Astrocyte (in vitro differentiated cells and primary cell): Measurements from ENCODE around the gene PRKCE. TPM values are rescaled to one million over a fixed set of nuclear protein-coding genes. Genes with fewer than 3 reads are reported as not detected.

Source experiments
- DNase-seq: peaks from one replicate; pipeline ENCODE4 v3.0.0-alpha.2; 2010; ENCODE audit warnings: low read depth
- FAIRE-seq: peaks from 2 replicates; lab custom pipeline; 2011; peaks lifted over from hg19 to GRCh38; lab: Jason Lieb, UNC
- H2AFZ ChIP-seq: 2 replicates; pipeline ENCODE4 v1.6.0; 2012; ENCODE audit warnings: low read depth, low read length, inconsistent platforms
- H3K27ac ChIP-seq: 2 replicates; pipeline ENCODE4 v1.5.1; 2011; ENCODE audit warnings: low read depth, low read length, inconsistent platforms
- H3K27me3 ChIP-seq: 2 replicates; pipeline ENCODE4 v1.6.0; 2011; ENCODE audit warnings: low read length, inconsistent platforms; ENCODE audit not compliant: insufficient read depth
- H3K36me3 ChIP-seq: 2 replicates; pipeline ENCODE4 v1.5.1; 2011; ENCODE audit warnings: low read length, inconsistent platforms; ENCODE audit not compliant: insufficient read depth
- H3K4me1 ChIP-seq: 2 replicates; pipeline ENCODE4 v1.5.1; 2011; ENCODE audit warnings: low read length, inconsistent platforms; ENCODE audit not compliant: insufficient read depth
- H3K4me2 ChIP-seq: 2 replicates; pipeline ENCODE4 v1.6.0; 2012; ENCODE audit warnings: low read length, inconsistent platforms
- H3K4me3 ChIP-seq: 2 replicates; pipeline ENCODE4 v1.5.1; 2011; ENCODE audit warnings: low read depth, mild to moderate bottlenecking, low read length, inconsistent platforms; ENCODE audit not compliant: insufficient read depth
- H3K79me2 ChIP-seq: 2 replicates; pipeline ENCODE4 v1.6.0; 2012; ENCODE audit warnings: mild to moderate bottlenecking, low read length, inconsistent platforms; ENCODE audit not compliant: insufficient read depth
- H3K9ac ChIP-seq: 2 replicates; pipeline ENCODE4 v1.6.0; 2012; ENCODE audit warnings: mild to moderate bottlenecking, low read length, inconsistent platforms
- H3K9me3 ChIP-seq: 2 replicates; pipeline ENCODE4 v1.5.1; 2012; ENCODE audit warnings: low read depth, mild to moderate bottlenecking, low read length, inconsistent platforms; ENCODE audit not compliant: insufficient read depth
- H4K20me1 ChIP-seq: 2 replicates; pipeline ENCODE4 v1.6.0; 2012; ENCODE audit warnings: low read length, inconsistent platforms; ENCODE audit not compliant: insufficient read depth
- H3K27ac Mint-ChIP-seq: one replicate; pipeline ENCODE4 v1.8.0; 2021; ENCODE audit warnings: mild to moderate bottlenecking, mixed read lengths; ENCODE audit not compliant: unreplicated experiment
- H3K27me3 Mint-ChIP-seq: one replicate; pipeline ENCODE4 v1.8.0; 2021; ENCODE audit warnings: low read depth, mixed read lengths; ENCODE audit not compliant: unreplicated experiment
- H3K36me3 Mint-ChIP-seq: one replicate; pipeline ENCODE4 v1.8.0; 2021; ENCODE audit warnings: low read depth, mixed read lengths; ENCODE audit not compliant: unreplicated experiment
- H3K4me1 Mint-ChIP-seq: one replicate; pipeline ENCODE4 v1.8.0; 2021; ENCODE audit warnings: low read depth, mixed read lengths; ENCODE audit not compliant: unreplicated experiment
- H3K4me3 Mint-ChIP-seq: one replicate; pipeline ENCODE4 v1.8.0; 2021; ENCODE audit warnings: mild to moderate bottlenecking, moderate library complexity, mixed read lengths; ENCODE audit not compliant: unreplicated experiment
- H3K9me3 Mint-ChIP-seq: one replicate; pipeline ENCODE4 v1.8.0; 2021; ENCODE audit warnings: mild to moderate bottlenecking, mixed read lengths; ENCODE audit not compliant: unreplicated experiment
- EZH2 ChIP-seq: IDR thresholded peaks from 2 replicates; pipeline ENCODE4 v1.6.1; 2012; ENCODE audit warnings: mild to moderate bottlenecking, low read length, inconsistent platforms; ENCODE audit not compliant: insufficient read depth
- total RNA-seq: library from RNA; stranded (reverse); gene quantifications from 2 replicates; pipeline ENCODE4 v1.2.1, GENCODE V29; 2021
- TF ChIP-seq, protein P1 (sequence below): IDR thresholded peaks from 2 replicates; pipeline ENCODE4 v1.5.1; 2011; ENCODE audit warnings: low read depth, mild to moderate bottlenecking, inconsistent platforms, low read length, moderate library complexity; ENCODE audit not compliant: insufficient read depth

The PRKCE gene
- total RNA-seq, 1 donor from 2014 or later: 12.8 TPM

DNA sequence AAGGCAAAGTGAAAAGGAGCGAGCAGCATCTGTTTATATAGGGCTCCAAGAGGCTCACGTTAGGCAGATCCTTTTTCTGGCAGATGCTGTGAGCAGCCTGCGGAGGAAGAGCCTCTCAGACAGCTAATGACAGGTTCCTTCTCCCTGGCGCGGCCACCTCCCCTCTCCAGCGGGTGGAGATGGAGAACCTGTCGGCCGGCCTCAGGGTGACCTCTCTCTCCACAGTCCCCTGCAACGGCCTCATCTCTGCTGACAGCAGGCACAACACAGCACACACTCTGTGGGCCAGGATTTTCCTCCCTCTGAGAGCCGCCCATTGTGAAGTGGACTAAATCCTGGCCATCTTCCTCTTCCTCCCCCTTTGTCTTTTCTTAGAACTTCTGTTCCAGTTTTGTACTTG lies 119.8 kb downstream of the PRKCE start:
- Histone ChIP-seq H3K4me1 (peaks cover 6% of the 10 kb centered on the region), H3K36me3 (no peaks in the 10 kb centered on the region), H3K4me2 (peak overlapping the region; percentile 71), H3K79me2 (peaks cover 3% of the 10 kb centered on the region), H3K9me3 (no peaks in the 10 kb centered on the region), H2AFZ (peak overlapping the region; percentile 33), H3K27me3 (no peaks in the 10 kb centered on the region), H3K4me3 (no peak overlapping the region), H4K20me1 (peaks cover 45% of the 10 kb centered on the region), H3K27ac (no peak overlapping the region), H3K9ac (no peak overlapping the region)
- DNase-seq (peak; percentile 18), FAIRE-seq (no peak)
- TF ChIP-seq, protein P1, sequence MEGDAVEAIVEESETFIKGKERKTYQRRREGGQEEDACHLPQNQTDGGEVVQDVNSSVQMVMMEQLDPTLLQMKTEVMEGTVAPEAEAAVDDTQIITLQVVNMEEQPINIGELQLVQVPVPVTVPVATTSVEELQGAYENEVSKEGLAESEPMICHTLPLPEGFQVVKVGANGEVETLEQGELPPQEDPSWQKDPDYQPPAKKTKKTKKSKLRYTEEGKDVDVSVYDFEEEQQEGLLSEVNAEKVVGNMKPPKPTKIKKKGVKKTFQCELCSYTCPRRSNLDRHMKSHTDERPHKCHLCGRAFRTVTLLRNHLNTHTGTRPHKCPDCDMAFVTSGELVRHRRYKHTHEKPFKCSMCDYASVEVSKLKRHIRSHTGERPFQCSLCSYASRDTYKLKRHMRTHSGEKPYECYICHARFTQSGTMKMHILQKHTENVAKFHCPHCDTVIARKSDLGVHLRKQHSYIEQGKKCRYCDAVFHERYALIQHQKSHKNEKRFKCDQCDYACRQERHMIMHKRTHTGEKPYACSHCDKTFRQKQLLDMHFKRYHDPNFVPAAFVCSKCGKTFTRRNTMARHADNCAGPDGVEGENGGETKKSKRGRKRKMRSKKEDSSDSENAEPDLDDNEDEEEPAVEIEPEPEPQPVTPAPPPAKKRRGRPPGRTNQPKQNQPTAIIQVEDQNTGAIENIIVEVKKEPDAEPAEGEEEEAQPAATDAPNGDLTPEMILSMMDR: no peak
- no peak for TF ChIP-seq EZH2
- H3K27ac Mint-ChIP-seq: no peak overlapping the region
- H3K9me3 Mint-ChIP-seq: peaks cover 5% of the 10 kb centered on the region
- H3K4me3 Mint-ChIP-seq: no peak overlapping the region
- no peaks in the 10 kb centered on the region for H3K36me3 Mint-ChIP-seq
- peaks cover 7% of the 10 kb centered on the region for H3K4me1 Mint-ChIP-seq
- H3K27me3 Mint-ChIP-seq: peaks cover 19% of the 10 kb centered on the region

DNA sequence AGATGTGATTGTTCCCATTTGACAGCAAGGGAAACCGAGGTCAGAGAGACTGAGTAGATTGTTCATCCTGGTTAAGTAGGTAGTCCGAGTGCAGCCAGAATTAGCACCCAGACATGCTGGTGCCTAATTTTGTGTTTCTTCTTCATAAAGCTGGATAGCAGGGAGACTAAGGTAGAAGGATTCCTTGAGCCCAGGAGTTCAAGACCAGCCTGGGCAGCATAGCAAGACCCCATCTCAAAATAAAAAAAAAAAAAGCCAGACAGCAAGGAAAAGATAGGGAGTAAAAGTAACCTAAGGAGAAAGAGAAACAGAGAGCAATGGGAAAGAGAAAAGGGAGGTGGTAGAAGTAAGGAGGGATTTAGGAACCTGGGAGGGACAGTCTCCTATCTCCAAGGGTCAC lies 120.6 kb downstream of the PRKCE start:
- H3K4me2 ChIP-seq: no peak overlapping the region
- Mint-ChIP-seq H3K4me1 (peaks cover 12% of the 10 kb centered on the region), H3K27ac (no peak overlapping the region), H3K9me3 (peaks cover 5% of the 10 kb centered on the region), H3K4me3 (no peak overlapping the region), H3K36me3 (no peaks in the 10 kb centered on the region), H3K27me3 (peaks cover 19% of the 10 kb centered on the region)
- H3K27ac ChIP-seq: no peak overlapping the region
- H3K79me2 ChIP-seq: peaks cover 3% of the 10 kb centered on the region
- TF ChIP-seq, protein P1: no peak
- no peak for TF ChIP-seq EZH2
- H3K36me3 ChIP-seq: no peaks in the 10 kb centered on the region
- no peak overlapping the region for H3K4me3 ChIP-seq
- peaks cover 45% of the 10 kb centered on the region for H4K20me1 ChIP-seq
- no peaks in the 10 kb centered on the region for H3K27me3 ChIP-seq
- no peak overlapping the region for H2AFZ ChIP-seq
- peaks cover 9% of the 10 kb centered on the region for H3K4me1 ChIP-seq
- H3K9me3 ChIP-seq: no peaks in the 10 kb centered on the region
- DNase-seq (no peak), FAIRE-seq (no peak)
- no peak overlapping the region for H3K9ac ChIP-seq

DNA sequence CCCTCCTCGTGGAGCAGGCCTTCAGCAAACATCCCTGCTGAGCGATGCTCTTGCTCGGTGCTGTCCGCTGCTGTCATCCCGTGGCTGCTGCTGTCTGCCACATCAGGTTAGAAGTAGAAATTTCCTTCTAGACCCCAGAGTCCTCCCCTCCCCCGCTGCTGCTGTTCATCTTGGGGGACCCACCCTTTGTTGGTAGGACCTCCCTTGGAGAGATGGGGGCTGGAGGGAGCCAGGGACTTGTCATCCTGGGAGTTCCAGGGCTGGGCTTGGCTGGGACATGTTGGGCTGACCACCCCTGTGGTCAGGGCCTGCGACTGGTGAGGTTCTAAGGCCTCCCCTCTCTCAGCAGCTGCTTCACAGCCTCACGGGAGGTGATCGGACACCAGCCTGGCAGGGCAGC lies 122.4 kb downstream of the PRKCE start:
- Mint-ChIP-seq H3K27ac (no peak overlapping the region), H3K4me3 (no peak overlapping the region), H3K4me1 (peaks cover 12% of the 10 kb centered on the region), H3K36me3 (no peaks in the 10 kb centered on the region), H3K27me3 (peaks cover 16% of the 10 kb centered on the region), H3K9me3 (peaks cover 5% of the 10 kb centered on the region)
- no peaks in the 10 kb centered on the region for H3K36me3 ChIP-seq
- no peak overlapping the region for H3K9ac ChIP-seq
- H3K4me3 ChIP-seq: no peak overlapping the region
- peaks cover 41% of the 10 kb centered on the region for H4K20me1 ChIP-seq
- H3K79me2 ChIP-seq: peaks cover 3% of the 10 kb centered on the region
- DNase-seq (no peak), FAIRE-seq (no peak)
- H3K9me3 ChIP-seq: no peaks in the 10 kb centered on the region
- no peak overlapping the region for H3K4me2 ChIP-seq
- TF ChIP-seq, protein P1: no peak
- no peak for TF ChIP-seq EZH2
- H3K27ac ChIP-seq: no peak overlapping the region
- peaks cover 9% of the 10 kb centered on the region for H3K4me1 ChIP-seq
- no peaks in the 10 kb centered on the region for H3K27me3 ChIP-seq
- no peak overlapping the region for H2AFZ ChIP-seq
